Activated naive CD8-positive, alpha-beta T cell treated with anti-CD3 and anti-CD28 coated beads for 36 hours (primary cell): ENCODE measurements around the gene OR7G3. TPM values are rescaled to one million over a fixed set of nuclear protein-coding genes. Genes with fewer than 3 reads are reported as not detected.

Experiments
- DNase-seq: peaks from one replicate; pipeline ENCODE4 v3.0.0; 2021
- H3K27ac Mint-ChIP-seq: one replicate; pipeline ENCODE4 v1.8.0; 2022; ENCODE audit warnings: mild to moderate bottlenecking, moderate library complexity, mixed read lengths
- H3K27me3 Mint-ChIP-seq: one replicate; pipeline ENCODE4 v1.8.0; 2022; ENCODE audit warnings: mild to moderate bottlenecking, mixed read lengths
- H3K36me3 Mint-ChIP-seq: one replicate; pipeline ENCODE4 v1.8.0; 2021; ENCODE audit warnings: mild to moderate bottlenecking, mixed read lengths
- H3K4me1 Mint-ChIP-seq: one replicate; pipeline ENCODE4 v1.8.0; 2021; ENCODE audit warnings: mixed read lengths
- H3K4me3 Mint-ChIP-seq: one replicate; pipeline ENCODE4 v1.8.0; 2022; ENCODE audit warnings: mild to moderate bottlenecking, moderate library complexity, mixed read lengths
- H3K9me3 Mint-ChIP-seq: one replicate; pipeline ENCODE4 v1.8.0; 2022; ENCODE audit warnings: mixed read lengths
- total RNA-seq, 2 experiments: library from RNA; stranded (reverse); gene quantifications; one replicate each; pipeline ENCODE4 v1.2.3, GENCODE V29; 2021

The OR7G3 gene
- total RNA-seq = not detected

- no peak within 1 kb of the TSS for H3K4me3 Mint-ChIP-seq
- DNase-seq = no peak
- H3K9me3 Mint-ChIP-seq = no peaks in the 10 kb centered on the region
- peaks cover 37% of the 10 kb centered on the region for H3K27me3 Mint-ChIP-seq
- H3K27ac Mint-ChIP-seq = no peak within 1 kb of the TSS
- no peaks in the 10 kb centered on the region for H3K36me3 Mint-ChIP-seq
- H3K4me1 Mint-ChIP-seq = peaks cover 6% of the 10 kb centered on the region
Measured at GRCh38 chr19:9126900-9127405, at the start of gene OR7G3. TSS of gene OR7G3 (minus strand) at chr19:9126950. CDS start at chr19:9126950, 0 bp downstream.

GRCh38 chr19:9175326-9175725 lies 48.6 kb upstream of the OR7G3 start:
- Mint-ChIP-seq H3K36me3 (no peaks in the 10 kb centered on the region), H3K4me1 (no peaks in the 10 kb centered on the region), H3K9me3 (no peaks in the 10 kb centered on the region), H3K4me3 (no peak overlapping the region), H3K27ac (no peak overlapping the region), H3K27me3 (no peaks in the 10 kb centered on the region)
- no peak for DNase-seq

- peaks cover 14% of the 10 kb centered on the region for H3K36me3 Mint-ChIP-seq
- no peak for DNase-seq
- H3K9me3 Mint-ChIP-seq = peaks cover 2% of the 10 kb centered on the region
- no peak overlapping the region for H3K27ac Mint-ChIP-seq
- no peaks in the 10 kb centered on the region for H3K4me1 Mint-ChIP-seq
- H3K27me3 Mint-ChIP-seq = no peaks in the 10 kb centered on the region
- H3K4me3 Mint-ChIP-seq = no peak overlapping the region
Measured at GRCh38 chr19:9171393-9171991, 44.7 kb upstream of the OR7G3 start.

GRCh38 chr19:9166846-9167245 lies 40.1 kb upstream of the OR7G3 start:
- DNase-seq = no peak
- Mint-ChIP-seq H3K4me1 (no peaks in the 10 kb centered on the region), H3K27me3 (no peaks in the 10 kb centered on the region), H3K36me3 (peaks cover 52% of the 10 kb centered on the region), H3K27ac (no peak overlapping the region), H3K9me3 (peaks cover 7% of the 10 kb centered on the region), H3K4me3 (no peak overlapping the region)

- H3K27ac Mint-ChIP-seq = no peak overlapping the region
- no peak overlapping the region for H3K4me3 Mint-ChIP-seq
- DNase-seq = no peak
- H3K4me1 Mint-ChIP-seq = no peaks in the 10 kb centered on the region
- no peaks in the 10 kb centered on the region for H3K27me3 Mint-ChIP-seq
- H3K9me3 Mint-ChIP-seq = peaks cover 15% of the 10 kb centered on the region
- peaks cover 68% of the 10 kb centered on the region for H3K36me3 Mint-ChIP-seq
Measured at GRCh38 chr19:9165261-9165660, 38.5 kb upstream of the OR7G3 start.

GRCh38 chr19:9161427-9161826 lies 34.7 kb upstream of the OR7G3 start:
- DNase-seq = no peak
- peaks cover 90% of the 10 kb centered on the region for H3K36me3 Mint-ChIP-seq
- no peak overlapping the region for H3K27ac Mint-ChIP-seq
- no peaks in the 10 kb centered on the region for H3K4me1 Mint-ChIP-seq
- H3K27me3 Mint-ChIP-seq = no peaks in the 10 kb centered on the region
- H3K4me3 Mint-ChIP-seq = no peak overlapping the region
- peaks cover 19% of the 10 kb centered on the region for H3K9me3 Mint-ChIP-seq

GRCh38 chr19:9159891-9160290 lies 33.1 kb upstream of the OR7G3 start:
- Mint-ChIP-seq H3K27me3 (no peaks in the 10 kb centered on the region), H3K9me3 (peaks cover 19% of the 10 kb centered on the region), H3K4me1 (peaks cover 13% of the 10 kb centered on the region), H3K4me3 (no peak overlapping the region), H3K36me3 (peaks cover 91% of the 10 kb centered on the region), H3K27ac (no peak overlapping the region)
- no peak for DNase-seq

- no peak overlapping the region for H3K4me3 Mint-ChIP-seq
- H3K4me1 Mint-ChIP-seq = peaks cover 28% of the 10 kb centered on the region
- H3K27me3 Mint-ChIP-seq = no peaks in the 10 kb centered on the region
- peak overlapping the region; percentile 42 for H3K27ac Mint-ChIP-seq
- no peak for DNase-seq
- peaks cover 94% of the 10 kb centered on the region for H3K36me3 Mint-ChIP-seq
- peaks cover 30% of the 10 kb centered on the region for H3K9me3 Mint-ChIP-seq
Measured at GRCh38 chr19:9156304-9156703, 29.6 kb upstream of the OR7G3 start.

GRCh38 chr19:9155591-9155990 lies 28.8 kb upstream of the OR7G3 start:
- Mint-ChIP-seq H3K9me3 (peaks cover 27% of the 10 kb centered on the region), H3K4me3 (no peak overlapping the region), H3K27ac (peak overlapping the region; percentile 56), H3K27me3 (no peaks in the 10 kb centered on the region), H3K4me1 (peaks cover 31% of the 10 kb centered on the region), H3K36me3 (peaks cover 94% of the 10 kb centered on the region)
- no peak for DNase-seq

GRCh38 chr19:9151367-9151766 lies 24.6 kb upstream of the OR7G3 start:
- H3K27ac Mint-ChIP-seq = no peak overlapping the region
- H3K36me3 Mint-ChIP-seq = peaks cover 95% of the 10 kb centered on the region
- H3K4me3 Mint-ChIP-seq = no peak overlapping the region
- peaks cover 62% of the 10 kb centered on the region for H3K4me1 Mint-ChIP-seq
- H3K9me3 Mint-ChIP-seq = peaks cover 40% of the 10 kb centered on the region
- no peak for DNase-seq
- no peaks in the 10 kb centered on the region for H3K27me3 Mint-ChIP-seq

- Mint-ChIP-seq H3K4me3 (no peak overlapping the region), H3K27me3 (no peaks in the 10 kb centered on the region), H3K36me3 (peaks cover 93% of the 10 kb centered on the region), H3K9me3 (peaks cover 41% of the 10 kb centered on the region), H3K27ac (no peak overlapping the region), H3K4me1 (peaks cover 56% of the 10 kb centered on the region)
- no peak for DNase-seq
Measured at GRCh38 chr19:9150650-9151049, 23.9 kb upstream of the OR7G3 start.

GRCh38 chr19:9149997-9150396 lies 23.2 kb upstream of the OR7G3 start:
- Mint-ChIP-seq H3K4me1 (peaks cover 52% of the 10 kb centered on the region), H3K27ac (no peak overlapping the region), H3K36me3 (peaks cover 94% of the 10 kb centered on the region), H3K4me3 (peak overlapping the region; percentile 18), H3K9me3 (peaks cover 46% of the 10 kb centered on the region), H3K27me3 (no peaks in the 10 kb centered on the region)
- DNase-seq = no peak

GRCh38 chr19:9148697-9149096 lies 21.9 kb upstream of the OR7G3 start:
- DNase-seq = no peak
- H3K27ac Mint-ChIP-seq = no peak overlapping the region
- no peaks in the 10 kb centered on the region for H3K27me3 Mint-ChIP-seq
- peaks cover 95% of the 10 kb centered on the region for H3K36me3 Mint-ChIP-seq
- no peak overlapping the region for H3K4me3 Mint-ChIP-seq
- peaks cover 47% of the 10 kb centered on the region for H3K4me1 Mint-ChIP-seq
- H3K9me3 Mint-ChIP-seq = peaks cover 52% of the 10 kb centered on the region

GRCh38 chr19:9146882-9147281 lies 20.1 kb upstream of the OR7G3 start:
- Mint-ChIP-seq H3K27ac (no peak overlapping the region), H3K4me3 (no peak overlapping the region), H3K9me3 (peaks cover 42% of the 10 kb centered on the region), H3K4me1 (peaks cover 47% of the 10 kb centered on the region), H3K27me3 (no peaks in the 10 kb centered on the region), H3K36me3 (peaks cover 91% of the 10 kb centered on the region)
- no peak for DNase-seq

GRCh38 chr19:9144920-9145319 lies 18.2 kb upstream of the OR7G3 start:
- H3K27ac Mint-ChIP-seq = no peak overlapping the region
- no peaks in the 10 kb centered on the region for H3K27me3 Mint-ChIP-seq
- peaks cover 46% of the 10 kb centered on the region for H3K4me1 Mint-ChIP-seq
- no peak for DNase-seq
- H3K4me3 Mint-ChIP-seq = no peak overlapping the region
- H3K36me3 Mint-ChIP-seq = peaks cover 80% of the 10 kb centered on the region
- peaks cover 29% of the 10 kb centered on the region for H3K9me3 Mint-ChIP-seq

GRCh38 chr19:9140159-9140874 lies 13.6 kb upstream of the OR7G3 start, which contains the start of gene ZNF317:
TSS of gene ZNF317 (plus strand) at chr19:9140397. CDS start at chr19:9156017, 15,620 bp downstream.
- Mint-ChIP-seq H3K27me3 (no peaks in the 10 kb centered on the region), H3K27ac (peak within 1 kb of the TSS; percentile 98), H3K9me3 (peaks cover 10% of the 10 kb centered on the region), H3K36me3 (peaks cover 37% of the 10 kb centered on the region), H3K4me1 (peaks cover 25% of the 10 kb centered on the region), H3K4me3 (peak within 1 kb of the TSS; percentile 94)
- peak; percentile 85 for DNase-seq
